Activated T-cell treated with anti-CD3 and anti-CD28 coated beads, Interleukin-2, amount 50 U/mL, for 4 hours (primary cell): ENCODE results near the gene ARL2BP. TPM values are rescaled to one million over a fixed set of nuclear protein-coding genes. Genes with fewer than 3 reads are reported as not detected.
A peak's percentile ranks its signal among the peaks of the same experiment; 100 is the strongest.
"Not testable (repeated sequence)": the region's sequence is repeated elsewhere in the genome, so short reads cannot be mapped to it uniquely, and the experiment has no call there.

Experiments used
- ATAC-seq, 2 donors: fragments of 200-7000 bp; cut with Tn5 transposase; one replicate each; pipeline ENCODE4 v1.10.0; 2021
- DNase-seq: peaks from one replicate; pipeline ENCODE4 v3.0.0-alpha.2; 2020
- H3K27me3 Mint-ChIP-seq: one replicate; pipeline ENCODE4 v1.8.0; 2021; ENCODE audit warnings: low read depth, mixed read lengths
- H3K36me3 Mint-ChIP-seq: one replicate; pipeline ENCODE4 v1.8.0; 2022; ENCODE audit warnings: mixed read lengths; ENCODE audit not compliant: insufficient read depth
- H3K4me1 Mint-ChIP-seq: one replicate; pipeline ENCODE4 v1.8.0; 2021; ENCODE audit warnings: low read depth, mixed read lengths
- H3K4me3 Mint-ChIP-seq: one replicate; pipeline ENCODE4 v1.8.0; 2021; ENCODE audit warnings: mild to moderate bottlenecking, moderate library complexity, mixed read lengths
- H3K9me3 Mint-ChIP-seq: one replicate; pipeline ENCODE4 v1.8.0; 2021; ENCODE audit warnings: mixed read lengths
- total RNA-seq, 3 donors: library from RNA; stranded (reverse); gene quantifications; one replicate each; pipeline ENCODE4 v1.2.1, GENCODE V29; 2021

ARL2BP gene
- total RNA-seq, 3 donors from 2014 or later = 19.0 to 26.4 (median 19.8) TPM

- H3K9me3 Mint-ChIP-seq = no peaks in the 10 kb centered on the region
- no peaks in the 10 kb centered on the region for H3K27me3 Mint-ChIP-seq
- ATAC-seq (no peak), DNase-seq (no peak)
- peaks cover 60% of the 10 kb centered on the region for H3K4me1 Mint-ChIP-seq
- no peak overlapping the region for H3K4me3 Mint-ChIP-seq
- H3K36me3 Mint-ChIP-seq = no peaks in the 10 kb centered on the region
Observed at GRCh38 chr16:57264381-57264780, 19.3 kb downstream of the ARL2BP start.

- Mint-ChIP-seq H3K27me3 (no peaks in the 10 kb centered on the region), H3K4me1 (peaks cover 60% of the 10 kb centered on the region), H3K9me3 (no peaks in the 10 kb centered on the region), H3K4me3 (no peak overlapping the region), H3K36me3 (no peaks in the 10 kb centered on the region)
- no peak for ATAC-seq
- DNase-seq = no peak
Observed at GRCh38 chr16:57264950-57265371, 19.9 kb downstream of the ARL2BP start.

- peaks cover 50% of the 10 kb centered on the region for H3K4me1 Mint-ChIP-seq
- H3K36me3 Mint-ChIP-seq = no peaks in the 10 kb centered on the region
- ATAC-seq (no peak), DNase-seq (no peak)
- H3K4me3 Mint-ChIP-seq = peak overlapping the region; percentile 52
- no peaks in the 10 kb centered on the region for H3K27me3 Mint-ChIP-seq
- no peaks in the 10 kb centered on the region for H3K9me3 Mint-ChIP-seq
Observed at GRCh38 chr16:57265850-57266530, 20.9 kb downstream of the ARL2BP start.

GRCh38 chr16:57266531-57267260 is 21.6 kb downstream of the ARL2BP start:
- H3K36me3 Mint-ChIP-seq = no peaks in the 10 kb centered on the region
- ATAC-seq (peak; percentile 70 to 75), DNase-seq (peak; percentile 20)
- H3K27me3 Mint-ChIP-seq = no peaks in the 10 kb centered on the region
- H3K9me3 Mint-ChIP-seq = no peaks in the 10 kb centered on the region
- peaks cover 49% of the 10 kb centered on the region for H3K4me1 Mint-ChIP-seq
- H3K4me3 Mint-ChIP-seq = peak overlapping the region; percentile 52

- not testable (repeated sequence) for DNase-seq, H3K9me3 Mint-ChIP-seq, H3K27me3 Mint-ChIP-seq, ATAC-seq, H3K4me3 Mint-ChIP-seq, H3K36me3 Mint-ChIP-seq
- peaks cover 49% of the 10 kb centered on the region for H3K4me1 Mint-ChIP-seq
Observed at GRCh38 chr16:57267343-57267742, 22.3 kb downstream of the ARL2BP start.

- DNase-seq (no peak), ATAC-seq (peak in 1 of 2 donors; percentile 20)
- Mint-ChIP-seq H3K4me3 (no peak overlapping the region), H3K4me1 (peaks cover 48% of the 10 kb centered on the region), H3K9me3 (no peaks in the 10 kb centered on the region), H3K36me3 (no peaks in the 10 kb centered on the region), H3K27me3 (no peaks in the 10 kb centered on the region)
Observed at GRCh38 chr16:57268804-57269800, 24.0 kb downstream of the ARL2BP start.

- Mint-ChIP-seq H3K4me3 (no peak overlapping the region), H3K36me3 (no peaks in the 10 kb centered on the region), H3K27me3 (no peaks in the 10 kb centered on the region), H3K9me3 (no peaks in the 10 kb centered on the region), H3K4me1 (peaks cover 38% of the 10 kb centered on the region)
- DNase-seq (no peak), ATAC-seq (no peak)
Observed at GRCh38 chr16:57270221-57271062, 25.4 kb downstream of the ARL2BP start.

GRCh38 chr16:57271063-57271345 is 25.9 kb downstream of the ARL2BP start:
- no peak for DNase-seq
- Mint-ChIP-seq H3K4me1 (peaks cover 35% of the 10 kb centered on the region), H3K9me3 (no peaks in the 10 kb centered on the region), H3K36me3 (no peaks in the 10 kb centered on the region), H3K27me3 (no peaks in the 10 kb centered on the region), H3K4me3 (no peak overlapping the region)
- no peak for ATAC-seq

- H3K4me1 Mint-ChIP-seq = peaks cover 31% of the 10 kb centered on the region
- no peaks in the 10 kb centered on the region for H3K9me3 Mint-ChIP-seq
- H3K27me3 Mint-ChIP-seq = no peaks in the 10 kb centered on the region
- DNase-seq (no peak), ATAC-seq (no peak)
- H3K36me3 Mint-ChIP-seq = no peaks in the 10 kb centered on the region
- H3K4me3 Mint-ChIP-seq = no peak overlapping the region
Observed at GRCh38 chr16:57271867-57272495, 26.9 kb downstream of the ARL2BP start.

- DNase-seq = no peak
- Mint-ChIP-seq H3K4me3 (no peak overlapping the region), H3K9me3 (no peaks in the 10 kb centered on the region), H3K36me3 (no peaks in the 10 kb centered on the region), H3K4me1 (peaks cover 31% of the 10 kb centered on the region), H3K27me3 (no peaks in the 10 kb centered on the region)
- no peak for ATAC-seq
Observed at GRCh38 chr16:57273359-57273758, 28.3 kb downstream of the ARL2BP start.

- H3K4me3 Mint-ChIP-seq = no peak overlapping the region
- no peaks in the 10 kb centered on the region for H3K36me3 Mint-ChIP-seq
- no peak for ATAC-seq
- H3K9me3 Mint-ChIP-seq = no peaks in the 10 kb centered on the region
- no peak for DNase-seq
- no peaks in the 10 kb centered on the region for H3K27me3 Mint-ChIP-seq
- H3K4me1 Mint-ChIP-seq = peaks cover 31% of the 10 kb centered on the region
Observed at GRCh38 chr16:57273826-57274225, 28.8 kb downstream of the ARL2BP start.

- not testable (repeated sequence) for H3K36me3 Mint-ChIP-seq, DNase-seq, H3K9me3 Mint-ChIP-seq, ATAC-seq, H3K27me3 Mint-ChIP-seq, H3K4me3 Mint-ChIP-seq
- peaks cover 38% of the 10 kb centered on the region for H3K4me1 Mint-ChIP-seq
Observed at GRCh38 chr16:57275946-57276345, 30.9 kb downstream of the ARL2BP start.

GRCh38 chr16:57276596-57276995 is 31.5 kb downstream of the ARL2BP start:
- Mint-ChIP-seq H3K4me1 (peaks cover 40% of the 10 kb centered on the region), H3K27me3 (no peaks in the 10 kb centered on the region), H3K36me3 (no peaks in the 10 kb centered on the region), H3K9me3 (no peaks in the 10 kb centered on the region), H3K4me3 (no peak overlapping the region)
- ATAC-seq (no peak), DNase-seq (no peak)
